ENCODE data around the gene PTPRS.

The PTPRS gene

DNA sequence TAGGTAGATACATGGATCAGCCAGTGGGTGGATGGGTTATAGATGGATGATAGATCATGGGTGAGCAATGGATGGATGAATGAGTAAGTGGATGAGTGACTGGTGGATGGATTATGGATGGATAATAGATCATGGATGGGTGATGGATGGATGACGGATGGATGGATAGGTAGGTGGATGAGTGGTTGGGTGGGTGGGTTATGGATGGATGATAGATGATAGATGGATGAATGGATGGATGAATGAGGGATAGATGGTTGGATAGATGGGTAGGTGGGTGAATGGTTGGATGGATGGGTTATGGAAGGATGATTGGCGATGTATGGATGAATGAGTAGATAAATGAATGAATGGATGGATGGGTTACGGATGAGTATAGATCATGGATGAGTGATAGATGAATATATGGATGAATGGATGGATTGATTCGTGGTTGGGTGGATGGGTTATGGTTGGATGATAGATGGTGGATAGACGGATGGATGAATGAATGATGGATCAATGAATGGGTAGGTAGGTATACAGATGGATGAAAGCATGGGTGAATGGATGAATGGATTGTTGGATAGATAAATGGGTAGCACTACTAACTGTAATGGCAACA, 27.0 kb upstream of the PTPRS start (continued):
- TF ChIP-seq, protein P1, sequence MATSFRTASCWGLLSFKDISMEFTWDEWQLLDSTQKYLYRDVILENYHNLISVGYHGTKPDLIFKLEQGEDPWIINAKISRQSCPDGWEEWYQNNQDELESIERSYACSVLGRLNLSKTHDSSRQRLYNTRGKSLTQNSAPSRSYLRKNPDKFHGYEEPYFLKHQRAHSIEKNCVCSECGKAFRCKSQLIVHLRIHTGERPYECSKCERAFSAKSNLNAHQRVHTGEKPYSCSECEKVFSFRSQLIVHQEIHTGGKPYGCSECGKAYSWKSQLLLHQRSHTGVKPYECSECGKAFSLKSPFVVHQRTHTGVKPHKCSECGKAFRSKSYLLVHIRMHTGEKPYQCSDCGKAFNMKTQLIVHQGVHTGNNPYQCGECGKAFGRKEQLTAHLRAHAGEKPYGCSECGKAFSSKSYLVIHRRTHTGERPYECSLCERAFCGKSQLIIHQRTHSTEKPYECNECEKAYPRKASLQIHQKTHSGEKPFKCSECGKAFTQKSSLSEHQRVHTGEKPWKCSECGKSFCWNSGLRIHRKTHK (tag by site-specific recombination; IDR thresholded peaks at IDR 0.05): 0 out of 2 replicates have a peak, but pooled peaks have one; percentile 16
- TF ChIP-seq BCL11B (tag by site-specific recombination; IDR thresholded peaks at IDR 0.05; ENCODE audit: low read depth) (no peak), ZNF629 (tag by site-specific recombination; IDR thresholded peaks at IDR 0.05) (no peak), ZNF366 (tag by site-specific recombination; conservative IDR thresholded peaks at IDR 0.05) (peak; percentile 89), ZNF707 (tag by site-specific recombination; IDR thresholded peaks at IDR 0.05) (no peak), ZNF37A (tag by site-specific recombination; IDR thresholded peaks at IDR 0.05) (no peak), ZNF76 (tag by site-specific recombination; IDR thresholded peaks at IDR 0.05; ENCODE audit: borderline replicate concordance, low read depth) (no peak), ZNF777 (tag by site-specific recombination; IDR thresholded peaks at IDR 0.05; ENCODE audit: borderline replicate concordance) (no peak), ZNF175 (tag by site-specific recombination; IDR thresholded peaks at IDR 0.05) (no peak)
- TF ChIP-seq, protein P2, sequence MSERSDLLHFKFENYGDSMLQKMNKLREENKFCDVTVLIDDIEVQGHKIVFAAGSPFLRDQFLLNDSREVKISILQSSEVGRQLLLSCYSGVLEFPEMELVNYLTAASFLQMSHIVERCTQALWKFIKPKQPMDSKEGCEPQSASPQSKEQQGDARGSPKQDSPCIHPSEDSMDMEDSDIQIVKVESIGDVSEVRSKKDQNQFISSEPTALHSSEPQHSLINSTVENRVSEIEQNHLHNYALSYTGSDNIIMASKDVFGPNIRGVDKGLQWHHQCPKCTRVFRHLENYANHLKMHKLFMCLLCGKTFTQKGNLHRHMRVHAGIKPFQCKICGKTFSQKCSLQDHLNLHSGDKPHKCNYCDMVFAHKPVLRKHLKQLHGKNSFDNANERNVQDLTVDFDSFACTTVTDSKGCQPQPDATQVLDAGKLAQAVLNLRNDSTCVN (tag by site-specific recombination; optimal IDR thresholded peaks at IDR 0.05): no peak

DNA sequence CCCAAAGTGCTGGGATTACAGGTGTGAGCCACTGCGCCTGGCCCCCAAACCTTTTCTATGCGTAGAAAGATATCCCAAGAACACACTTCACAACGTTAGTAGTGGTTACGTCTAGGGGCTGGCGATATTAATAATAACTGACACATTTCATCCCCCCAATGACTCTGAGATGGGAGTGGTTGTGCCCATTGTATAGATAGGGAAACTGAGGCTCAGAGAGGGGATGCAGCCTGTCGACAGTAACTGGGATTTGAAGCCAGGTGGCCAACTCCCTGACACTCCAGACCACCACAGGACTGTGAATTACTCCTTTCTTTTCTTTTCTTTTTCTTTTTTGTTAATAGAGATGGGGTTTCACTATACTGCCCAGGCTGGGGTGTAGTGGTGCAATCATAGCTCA, 25.3 kb upstream of the PTPRS start:
- no peaks in the 10 kb centered on the region for H3K4me1 ChIP-seq (ENCODE audit: control insufficient read depth, insufficient read depth, low read length)
- no peak overlapping the region for H3K4me3 ChIP-seq (ENCODE audit: low read depth, low read length)
- no peak overlapping the region for H3K27ac ChIP-seq (ENCODE audit: extremely low read depth, low read depth, low read length)
- no peaks in the 10 kb centered on the region for H3K36me3 ChIP-seq (ENCODE audit: control insufficient read depth in 2 of 2, insufficient read depth in 1 of 2, low read length in 2 of 2)
- POLR2A ChIA-PET: no interaction called here
- CTCF ChIA-PET: no interaction called here
- TF ChIP-seq KLF1 (tag by site-specific recombination; IDR thresholded peaks at IDR 0.05): no peak
- TF ChIP-seq ZNF302 (tag by site-specific recombination; IDR thresholded peaks at IDR 0.05; ENCODE audit: low read depth): no peak
- no peak for TF ChIP-seq ZNF558 (tag by site-specific recombination; IDR thresholded peaks at IDR 0.05)
- TF ChIP-seq HOXA7 (CRISPR knock-in tag; IDR thresholded peaks at IDR 0.05; ENCODE audit: borderline replicate concordance): no peak
- TF ChIP-seq, protein P3, sequence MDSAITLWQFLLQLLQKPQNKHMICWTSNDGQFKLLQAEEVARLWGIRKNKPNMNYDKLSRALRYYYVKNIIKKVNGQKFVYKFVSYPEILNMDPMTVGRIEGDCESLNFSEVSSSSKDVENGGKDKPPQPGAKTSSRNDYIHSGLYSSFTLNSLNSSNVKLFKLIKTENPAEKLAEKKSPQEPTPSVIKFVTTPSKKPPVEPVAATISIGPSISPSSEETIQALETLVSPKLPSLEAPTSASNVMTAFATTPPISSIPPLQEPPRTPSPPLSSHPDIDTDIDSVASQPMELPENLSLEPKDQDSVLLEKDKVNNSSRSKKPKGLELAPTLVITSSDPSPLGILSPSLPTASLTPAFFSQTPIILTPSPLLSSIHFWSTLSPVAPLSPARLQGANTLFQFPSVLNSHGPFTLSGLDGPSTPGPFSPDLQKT (IDR thresholded peaks at IDR 0.05; ENCODE audit: borderline replicate concordance, low read depth, low read length): no peak
- no peak for TF ChIP-seq ZNF416 (tag by site-specific recombination; IDR thresholded peaks at IDR 0.05)
- TF ChIP-seq, protein P4, sequence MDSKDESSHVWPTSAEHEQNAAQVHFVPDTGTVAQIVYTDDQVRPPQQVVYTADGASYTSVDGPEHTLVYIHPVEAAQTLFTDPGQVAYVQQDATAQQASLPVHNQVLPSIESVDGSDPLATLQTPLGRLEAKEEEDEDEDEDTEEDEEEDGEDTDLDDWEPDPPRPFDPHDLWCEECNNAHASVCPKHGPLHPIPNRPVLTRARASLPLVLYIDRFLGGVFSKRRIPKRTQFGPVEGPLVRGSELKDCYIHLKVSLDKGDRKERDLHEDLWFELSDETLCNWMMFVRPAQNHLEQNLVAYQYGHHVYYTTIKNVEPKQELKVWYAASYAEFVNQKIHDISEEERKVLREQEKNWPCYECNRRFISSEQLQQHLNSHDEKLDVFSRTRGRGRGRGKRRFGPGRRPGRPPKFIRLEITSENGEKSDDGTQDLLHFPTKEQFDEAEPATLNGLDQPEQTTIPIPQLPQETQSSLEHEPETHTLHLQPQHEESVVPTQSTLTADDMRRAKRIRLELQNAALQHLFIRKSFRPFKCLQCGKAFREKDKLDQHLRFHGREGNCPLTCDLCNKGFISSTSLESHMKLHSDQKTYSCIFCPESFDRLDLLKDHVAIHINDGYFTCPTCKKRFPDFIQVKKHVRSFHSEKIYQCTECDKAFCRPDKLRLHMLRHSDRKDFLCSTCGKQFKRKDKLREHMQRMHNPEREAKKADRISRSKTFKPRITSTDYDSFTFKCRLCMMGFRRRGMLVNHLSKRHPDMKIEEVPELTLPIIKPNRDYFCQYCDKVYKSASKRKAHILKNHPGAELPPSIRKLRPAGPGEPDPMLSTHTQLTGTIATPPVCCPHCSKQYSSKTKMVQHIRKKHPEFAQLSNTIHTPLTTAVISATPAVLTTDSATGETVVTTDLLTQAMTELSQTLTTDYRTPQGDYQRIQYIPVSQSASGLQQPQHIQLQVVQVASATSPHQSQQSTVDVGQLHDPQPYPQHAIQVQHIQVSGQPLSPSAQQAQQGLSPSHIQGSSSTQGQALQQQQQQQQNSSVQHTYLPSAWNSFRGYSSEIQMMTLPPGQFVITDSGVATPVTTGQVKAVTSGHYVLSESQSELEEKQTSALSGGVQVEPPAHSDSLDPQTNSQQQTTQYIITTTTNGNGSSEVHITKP (tag by site-specific recombination; IDR thresholded peaks at IDR 0.05): no peak
- TF ChIP-seq MZF1 (tag by site-specific recombination; IDR thresholded peaks at IDR 0.05; ENCODE audit: borderline replicate concordance): no peak
- TF ChIP-seq GFI1B (tag by site-specific recombination; IDR thresholded peaks at IDR 0.05): no peak
- TF ChIP-seq ZEB2 (tag by site-specific recombination; IDR thresholded peaks at IDR 0.05): no peak
- TF ChIP-seq ZNF837 (tag by site-specific recombination; IDR thresholded peaks at IDR 0.05): no peak
- TF ChIP-seq ZNF473 (tag by site-specific recombination; IDR thresholded peaks at IDR 0.05): no peak
- no peak for TF ChIP-seq ZFP37 (tag by site-specific recombination; IDR thresholded peaks at IDR 0.05)
- H3K9me3 ChIP-seq (ENCODE audit: control insufficient read depth, insufficient read depth, low read depth, low read length): no peaks in the 10 kb centered on the region
